T-helper 2 cell (primary cell): ENCODE measurements around the gene RPS6KB1.
"Not testable (repeated sequence)": the region's sequence is repeated elsewhere in the genome, so short reads cannot be mapped to it uniquely, and the experiment has no call there.

Experiments
- DNase-seq, 5 experiments: peaks; one replicate each; pipeline versions ENCODE4 v3.0.0 to v3.0.0-alpha.2; 2012 to 2022

RPS6KB1 gene

GRCh38 chr17:59872351-59872750, 20.6 kb upstream of the RPS6KB1 start:
- no peak for DNase-seq

GRCh38 chr17:59873414-59873813, 19.5 kb upstream of the RPS6KB1 start:
- not testable (repeated sequence) for DNase-seq

GRCh38 chr17:59874376-59874775, 18.5 kb upstream of the RPS6KB1 start:
- DNase-seq = no peak

DNA sequence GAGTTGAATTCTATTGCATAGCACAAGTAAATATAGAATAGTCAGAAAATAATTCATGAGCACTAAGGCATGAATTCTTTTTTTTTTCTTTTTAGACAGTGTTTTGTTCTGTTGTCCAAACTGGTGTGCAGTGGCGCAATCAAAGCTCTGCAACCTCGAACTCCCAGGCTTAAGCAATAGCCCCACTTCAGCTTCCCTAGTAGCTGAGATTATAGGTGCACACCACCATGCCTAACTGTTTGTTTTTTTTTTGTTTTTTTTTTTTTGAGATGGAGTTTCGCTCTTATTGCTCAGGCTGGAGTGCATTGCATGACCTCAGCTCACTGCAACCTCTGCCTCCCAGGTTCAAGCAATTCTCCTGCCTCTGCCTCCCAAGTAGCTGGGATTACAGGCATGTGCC, 16.8 kb upstream of the RPS6KB1 start:
- no peak for DNase-seq

GRCh38 chr17:59877965-59878364, 15.0 kb upstream of the RPS6KB1 start:
- no peak for DNase-seq

- no peak for DNase-seq
Observed at GRCh38 chr17:59878624-59879023, 14.3 kb upstream of the RPS6KB1 start.

- no peak for DNase-seq
Observed at GRCh38 chr17:59884861-59885260, 8.1 kb upstream of the RPS6KB1 start.

GRCh38 chr17:59888145-59888750, 4.7 kb upstream of the RPS6KB1 start:
- no peak for DNase-seq

GRCh38 chr17:59890720-59891119, 2.2 kb upstream of the RPS6KB1 start:
- peak in 1 of 5 experiments; percentile 12 for DNase-seq

GRCh38 chr17:59892251-59892923, 534 bp upstream of the RPS6KB1 start:
- DNase-seq = peak in 1 of 5 experiments; percentile 4

GRCh38 chr17:59893676-59894100, 767 bp downstream of the RPS6KB1 start:
- DNase-seq = no peak

DNA sequence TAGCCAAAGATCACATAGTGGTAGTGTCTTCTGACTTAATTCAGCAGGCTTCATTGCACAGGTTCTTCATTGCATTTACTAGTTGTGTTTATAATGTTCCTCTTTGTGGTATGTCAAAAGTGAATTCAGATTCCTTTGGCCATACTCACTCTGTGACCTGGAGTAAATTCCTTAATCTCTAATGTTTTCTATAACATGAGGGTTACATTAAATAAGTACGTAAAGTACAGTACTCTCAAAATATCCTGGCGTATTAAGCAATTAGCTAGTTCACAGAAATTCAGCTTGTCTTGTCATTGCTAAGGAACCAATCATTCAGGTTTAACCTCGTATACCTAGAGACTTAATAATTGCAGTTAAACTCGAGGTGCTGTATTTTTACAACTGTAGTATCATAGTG, 4.2 kb downstream of the RPS6KB1 start:
- DNase-seq = no peak

- DNase-seq = no peak
Observed at GRCh38 chr17:59899099-59899498, 6.2 kb downstream of the RPS6KB1 start.

- DNase-seq = no peak
Observed at GRCh38 chr17:59901604-59902003, 8.7 kb downstream of the RPS6KB1 start.

DNA sequence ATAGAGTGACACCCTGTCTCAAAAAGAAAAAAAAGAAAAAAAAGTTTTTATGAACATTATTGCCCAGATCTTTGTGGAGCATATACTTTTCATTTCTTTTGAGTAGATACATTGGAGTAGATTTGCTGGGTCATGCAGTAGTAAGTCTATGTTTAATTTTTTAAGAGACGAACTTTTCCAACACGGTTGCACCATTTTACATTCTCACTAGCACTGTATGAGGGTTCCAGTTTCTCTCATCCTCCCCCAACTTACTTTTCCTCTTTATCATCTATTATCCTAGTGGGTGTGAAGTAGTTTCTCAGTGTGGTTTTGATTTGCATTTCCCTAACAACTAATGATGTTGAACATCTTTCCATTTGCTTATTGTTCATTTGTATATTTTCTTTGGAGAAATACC, 10.5 kb downstream of the RPS6KB1 start:
- no peak for DNase-seq

DNA sequence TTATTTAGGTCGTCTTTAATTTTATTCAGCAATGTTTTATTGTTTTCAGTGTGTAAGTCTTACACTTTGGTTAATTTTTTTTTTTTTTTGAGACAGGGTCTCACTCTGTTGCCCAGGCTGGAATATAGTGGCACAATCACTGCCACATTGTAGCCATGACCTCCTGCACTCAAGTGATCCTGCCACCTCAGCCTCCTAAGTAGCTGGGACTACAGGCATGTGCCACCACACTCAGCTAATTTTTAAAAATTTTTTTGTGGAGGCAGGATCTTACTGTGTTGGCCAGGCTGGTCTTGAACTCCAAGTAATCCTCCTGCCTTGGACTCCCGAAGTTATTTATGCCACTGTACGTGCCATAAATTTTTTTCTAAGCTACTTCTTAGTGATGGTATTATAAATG, 14.5 kb downstream of the RPS6KB1 start:
- DNase-seq = no peak

- DNase-seq = peak in 2 of 5 experiments; percentile 13 to 50
Observed at GRCh38 chr17:59914274-59914854, 21.4 kb downstream of the RPS6KB1 start.

GRCh38 chr17:59916446-59916845, 23.5 kb downstream of the RPS6KB1 start:
- DNase-seq = no peak

DNA sequence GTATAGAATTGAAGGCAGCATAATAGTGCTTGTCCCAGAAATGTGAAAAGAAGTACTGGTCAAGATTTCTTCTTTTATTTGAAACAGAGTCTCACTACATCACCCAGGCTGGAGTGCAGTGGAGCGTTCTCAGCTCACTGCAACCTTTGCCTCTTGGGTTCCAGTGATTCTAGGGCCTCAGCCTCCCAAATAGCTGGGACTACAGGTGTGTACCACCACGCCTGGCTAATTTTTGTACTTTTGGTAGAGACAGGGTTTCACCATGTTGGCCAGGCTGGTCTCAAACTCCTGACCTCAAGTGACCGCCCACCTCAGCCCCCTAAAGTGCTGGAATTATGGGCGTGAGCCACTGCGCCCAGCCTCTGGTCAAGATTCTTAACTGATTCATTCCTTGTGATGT, 27.7 kb downstream of the RPS6KB1 start:
- DNase-seq = not testable (repeated sequence)

- not testable (repeated sequence) for DNase-seq
Observed at GRCh38 chr17:59930121-59930520, 37.2 kb downstream of the RPS6KB1 start.

DNA sequence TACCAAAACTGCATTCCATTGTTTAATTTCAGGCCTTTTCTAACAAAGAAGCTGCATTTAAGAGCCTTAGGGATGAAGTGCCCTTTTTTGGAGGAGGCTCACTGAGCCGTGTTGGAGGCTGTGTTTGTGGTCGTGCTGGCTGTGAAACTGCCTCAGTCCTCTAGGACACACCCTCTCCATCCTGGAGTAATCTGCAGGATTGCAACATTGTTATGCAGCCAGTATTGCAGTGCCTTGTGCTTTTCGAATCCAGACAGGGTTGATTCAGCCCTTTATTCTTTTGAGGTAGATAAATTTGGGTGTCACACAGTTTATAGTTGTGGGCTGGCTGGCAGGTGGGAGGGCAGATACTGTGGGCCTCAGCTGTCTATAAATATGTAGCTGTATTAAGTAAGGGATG, 37.8 kb downstream of the RPS6KB1 start:
- not testable (repeated sequence) for DNase-seq

DNA sequence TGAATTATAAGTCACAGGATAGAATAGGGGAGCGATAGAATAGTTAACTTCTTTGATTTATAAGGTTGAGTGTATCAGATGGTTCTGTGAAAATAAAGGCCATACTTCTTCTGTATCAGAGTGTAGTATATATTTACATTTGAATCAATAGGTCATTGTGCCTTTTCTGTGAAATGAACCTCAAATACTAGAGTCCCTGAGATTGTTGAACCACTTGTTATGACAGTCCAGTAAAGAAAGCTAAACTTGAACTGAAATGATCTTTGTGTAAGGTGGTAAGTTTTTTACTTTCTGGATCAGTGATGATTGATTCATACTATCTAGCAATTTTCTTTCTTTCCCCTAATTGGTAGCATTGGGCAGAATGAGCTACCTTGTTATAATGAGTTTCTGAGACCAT, 40.4 kb downstream of the RPS6KB1 start:
- DNase-seq = not testable (repeated sequence)

- peak in 1 of 5 experiments; percentile 33 for DNase-seq
Observed at GRCh38 chr17:59940697-59941096, 47.8 kb downstream of the RPS6KB1 start.

GRCh38 chr17:59941131-59941530, 48.2 kb downstream of the RPS6KB1 start:
- DNase-seq = peak in 1 of 5 experiments; percentile 7
